H9 (cell line): ENCODE measurements around the gene PACSIN2. TPM values are rescaled to one million over a fixed set of nuclear protein-coding genes. Genes with fewer than 3 reads are reported as not detected.

Source experiments
- DNase-seq: peaks from one replicate; pipeline ENCODE4 v3.0.0-alpha.2; 2017
- H2AFZ ChIP-seq: one replicate; pipeline ENCODE4 v1.6.1; 2013; ENCODE audit warnings: mild to moderate bottlenecking, low read length, control low read depth, moderate library complexity
- H2AK5ac ChIP-seq: 2 replicates; pipeline ENCODE4 v1.6.1; 2013; ENCODE audit warnings: low read length, control low read depth, mixed read lengths; ENCODE audit not compliant: insufficient read length
- H2BK120ac ChIP-seq: one replicate; pipeline ENCODE4 v1.6.1; 2013; ENCODE audit warnings: low read depth, mild to moderate bottlenecking, low read length, control low read depth, inconsistent platforms; ENCODE audit not compliant: poor library complexity, severe bottlenecking
- H2BK12ac ChIP-seq: 2 replicates; pipeline ENCODE4 v1.6.1; 2013; ENCODE audit warnings: low read length, control low read depth, mixed read lengths, low read depth; ENCODE audit not compliant: insufficient read length
- H2BK15ac ChIP-seq: 2 replicates; pipeline ENCODE4 v1.6.1; 2013; ENCODE audit warnings: low read depth, low read length, control low read depth
- H2BK20ac ChIP-seq: one replicate; pipeline ENCODE4 v1.6.1; 2013; ENCODE audit warnings: low read depth, mild to moderate bottlenecking, low read length, control low read depth, inconsistent platforms; ENCODE audit not compliant: poor library complexity, severe bottlenecking
- H2BK5ac ChIP-seq: 2 replicates; pipeline ENCODE4 v1.6.1; 2013; ENCODE audit warnings: low read length, control low read depth, mixed read lengths; ENCODE audit not compliant: insufficient read length
- H3K14ac ChIP-seq: 2 replicates; pipeline ENCODE4 v1.6.1; 2013; ENCODE audit warnings: low read length, control low read depth; ENCODE audit not compliant: insufficient read depth
- H3K18ac ChIP-seq: 2 replicates; pipeline ENCODE4 v1.6.1; 2013; ENCODE audit warnings: low read depth, mild to moderate bottlenecking, mixed read lengths, low read length, control low read depth; ENCODE audit not compliant: insufficient read length
- H3K23ac ChIP-seq: 2 replicates; pipeline ENCODE4 v1.6.1; 2013; ENCODE audit warnings: low read length, control low read depth, mixed read lengths, low read depth; ENCODE audit not compliant: insufficient read length
- H3K23me2 ChIP-seq: 2 replicates; pipeline ENCODE4 v1.6.1; 2013; ENCODE audit warnings: low read depth, mild to moderate bottlenecking, mixed read lengths, low read length, control low read depth; ENCODE audit not compliant: insufficient read length, poor library complexity, severe bottlenecking
- H3K27ac ChIP-seq: 2 replicates; pipeline ENCODE4 v1.5.1; 2013; ENCODE audit warnings: low read length, control low read depth, mixed read lengths, low read depth; ENCODE audit not compliant: insufficient read length
- H3K27me3 ChIP-seq: 2 replicates; pipeline ENCODE4 v1.6.1; 2013; ENCODE audit warnings: low read length, control low read depth, inconsistent platforms; ENCODE audit not compliant: insufficient read depth
- H3K4ac ChIP-seq: 2 replicates; pipeline ENCODE4 v1.6.1; 2013; ENCODE audit warnings: low read depth, mild to moderate bottlenecking, control low read depth, inconsistent platforms, low read length, moderate library complexity
- H3K4me1 ChIP-seq: 2 replicates; pipeline ENCODE4 v1.6.1; 2013; ENCODE audit warnings: low read length, control low read depth, inconsistent platforms; ENCODE audit not compliant: insufficient read depth
- H3K4me2 ChIP-seq: 2 replicates; pipeline ENCODE4 v1.6.1; 2013; ENCODE audit warnings: low read length, control low read depth, mixed read lengths; ENCODE audit not compliant: insufficient read length, insufficient read depth
- H3K56ac ChIP-seq: 2 replicates; pipeline ENCODE4 v1.6.1; 2013; ENCODE audit warnings: low read depth, mild to moderate bottlenecking, mixed read lengths, low read length, control low read depth; ENCODE audit not compliant: insufficient read length
- H3K79me1 ChIP-seq: 2 replicates; pipeline ENCODE4 v1.6.1; 2013; ENCODE audit warnings: low read depth, mild to moderate bottlenecking, moderate library complexity, low read length, control low read depth, inconsistent platforms; ENCODE audit not compliant: insufficient read depth, poor library complexity, severe bottlenecking
- H3K79me2 ChIP-seq: 2 replicates; pipeline ENCODE4 v1.6.1; 2013; ENCODE audit warnings: low read length, control low read depth, inconsistent platforms; ENCODE audit not compliant: insufficient read depth
- H3K9ac ChIP-seq: 2 replicates; pipeline ENCODE4 v1.6.1; 2013; ENCODE audit warnings: low read length, control low read depth, mixed read lengths; ENCODE audit not compliant: insufficient read length; ENCODE audit errors: extremely low read depth
- H3K9me3 ChIP-seq: one replicate; pipeline ENCODE4 v1.6.1; 2013; ENCODE audit warnings: low read depth, low read length, inconsistent platforms; ENCODE audit not compliant: control insufficient read depth
- H3T11ph ChIP-seq: one replicate; pipeline ENCODE4 v1.6.1; 2013; ENCODE audit warnings: mild to moderate bottlenecking, low read length, control low read depth, inconsistent platforms
- H4K20me1 ChIP-seq: one replicate; pipeline ENCODE4 v1.6.1; 2013; ENCODE audit not compliant: control insufficient read depth, insufficient read length, insufficient read depth
- H4K5ac ChIP-seq: 2 replicates; pipeline ENCODE4 v1.6.1; 2013; ENCODE audit warnings: low read depth, mild to moderate bottlenecking, mixed read lengths, low read length, control low read depth; ENCODE audit not compliant: insufficient read length
- H4K8ac ChIP-seq: replicated peaks from 2 replicates; pipeline ENCODE4 v1.6.1; 2013; ENCODE audit warnings: low read length, control low read depth, mixed read lengths, low read depth; ENCODE audit not compliant: insufficient read length
- H4K91ac ChIP-seq: 2 replicates; pipeline ENCODE4 v1.6.1; 2013; ENCODE audit warnings: low read depth, mild to moderate bottlenecking, moderate library complexity, mixed read lengths, low read length, control low read depth; ENCODE audit not compliant: insufficient read length
- H3K27ac Mint-ChIP-seq, 3 experiments: 2 replicates in 2 of 3; 3 replicates in 1 of 3; pipeline ENCODE4 v1.8.0; 2020 to 2021; ENCODE audit warnings: mixed read lengths in 3 of 3, mild to moderate bottlenecking in 1 of 3, moderate library complexity in 1 of 3
- H3K27me3 Mint-ChIP-seq: 2 replicates; pipeline ENCODE4 v1.8.0; 2021; ENCODE audit warnings: low read depth, mild to moderate bottlenecking, moderate library complexity, mixed read lengths
- H3K36me3 Mint-ChIP-seq, 3 experiments: 2 replicates in 2 of 3; 3 replicates in 1 of 3; pipeline ENCODE4 v1.8.0; 2020 to 2021; ENCODE audit warnings: low read depth in 3 of 3, mixed read lengths in 3 of 3; ENCODE audit not compliant: insufficient read depth in 1 of 3
- H3K4me1 Mint-ChIP-seq, 2 experiments: 2 replicates each; pipeline ENCODE4 v1.8.0; 2020; ENCODE audit warnings: mixed read lengths in 2 of 2
- H3K4me3 Mint-ChIP-seq, 2 experiments: 2 replicates in 1 of 2; 3 replicates in 1 of 2; pipeline ENCODE4 v1.8.0; 2020 to 2021; ENCODE audit warnings: mild to moderate bottlenecking in 2 of 2, mixed read lengths in 2 of 2, moderate library complexity in 1 of 2
- H3K9me3 Mint-ChIP-seq, 2 experiments: 2 replicates in 1 of 2; 3 replicates in 1 of 2; pipeline ENCODE4 v1.8.0; 2020; ENCODE audit warnings: mild to moderate bottlenecking in 2 of 2, mixed read lengths in 2 of 2, moderate library complexity in 1 of 2
- CTCF ChIP-seq: fragments of 200-600 bp; sonication (generic); conservative IDR thresholded peaks from 3 replicates; pipeline ENCODE4 v1.8.0; 2021; ENCODE audit warnings: antibody characterized with exemption, mild to moderate bottlenecking
- WGBS: extraction: QIAGEN DNeasy Blood & Tissue Kit; methylation state at CpG from one replicate; pipeline ENCODE4 v1.1.7; 2013; ENCODE audit warnings: missing lambda C conversion rate, low lambda C conversion rate, mixed read lengths; ENCODE audit not compliant: insufficient read length; ENCODE audit errors: extremely low coverage; 5-methylcytosine and 5-hydroxymethylcytosine counted together
- total RNA-seq: library from RNA; stranded (reverse); gene quantifications from 2 replicates; pipeline ENCODE4 v1.2.1, GENCODE V29; 2021

Gene PACSIN2
- total RNA-seq, 1 experiment from 2014 or later: 62.3 TPM

GRCh38 chr22:42887523-42888507 is 127.1 kb downstream of the PACSIN2 start:
- Histone ChIP-seq H3K9ac (no peak overlapping the region), H3K14ac (no peak overlapping the region), H4K5ac (no peak overlapping the region), H3K4ac (no peak overlapping the region), H3K23ac (no peak overlapping the region), H2BK5ac (no peak overlapping the region), H3K23me2 (no peaks in the 10 kb centered on the region), H3K79me2 (no peaks in the 10 kb centered on the region), H2BK15ac (no peak overlapping the region), H3K4me1 (no peaks in the 10 kb centered on the region), H3T11ph (no peak overlapping the region), H2BK12ac (no peak overlapping the region), H2AK5ac (no peak overlapping the region), H4K8ac (no peak overlapping the region), H4K91ac (no peak overlapping the region), H2AFZ (no peak overlapping the region), H3K27ac (no peak overlapping the region), H3K56ac (no peak overlapping the region), H3K27me3 (no peaks in the 10 kb centered on the region), H3K18ac (no peak overlapping the region), H4K20me1 (no peaks in the 10 kb centered on the region), H2BK20ac (no peak overlapping the region), H3K4me2 (no peak overlapping the region), H3K9me3 (no peaks in the 10 kb centered on the region), H3K79me1 (no peaks in the 10 kb centered on the region), H2BK120ac (no peak overlapping the region)
- Mint-ChIP-seq H3K27ac (peak overlapping the region in 2 of 3 experiments; percentile 22 to 79; a peak in 5 of 7 replicates), H3K36me3 (peaks cover 12 to 63% (median 51%) of the 10 kb centered on the region in 3 experiments; a peak in 6 of 7 replicates), H3K4me3 (no peak overlapping the region), H3K27me3 (no peaks in the 10 kb centered on the region; the same call in 1 of the 2 replicates), H3K4me1 (peaks cover 2 to 4% of the 10 kb centered on the region in 2 experiments), H3K9me3 (no peaks in the 10 kb centered on the region)
- no peak for DNase-seq
- no CpG with 5 or more reads among the region's 14 CpGs for WGBS
- TF ChIP-seq CTCF: no peak
